Head of caudate nucleus (tissue), 42 donors: Measurements from ENCODE around the gene PPDPF.

Source experiments
- DNase-seq, 42 donors: peaks; one replicate each; pipeline versions ENCODE4 v3.0.0 to v3.0.0-alpha.2; 2020 to 2021; ENCODE audit warnings: mixed read lengths in 7 of 42
- intact Hi-C: fragments of 100-400 bp; cut with DNase I; formaldehyde crosslinking; loops from one replicate; pipeline ENCODE4 v1.15.0; 2022

Gene PPDPF

GRCh38 chr20:63531686-63532448, 11.3 kb downstream of the PPDPF start:
- no peak for DNase-seq
- intact Hi-C loops, result loop anchor here (10.0 kb wide), 1 partner anchor 93 kb away; the partner anchor contains the start of gene GMEB2

- no peak for DNase-seq
- intact Hi-C loops, result loop anchor here (10.0 kb wide), 1 partner anchor 92 kb away; the partner anchor contains the start of gene GMEB2
Observed at GRCh38 chr20:63532449-63532971, 11.9 kb downstream of the PPDPF start.

- intact Hi-C loops, result loop anchor here (10.0 kb wide), 1 partner anchor 91 kb away; the partner anchor contains the start of gene GMEB2
- DNase-seq, result no peak
Observed at GRCh38 chr20:63533388-63533787, 12.8 kb downstream of the PPDPF start.

- DNase-seq, result no peak
- intact Hi-C loops, result loop anchor here (10.0 kb wide), 1 partner anchor 91 kb away; the partner anchor contains the start of gene GMEB2
Observed at GRCh38 chr20:63533871-63534393, 13.4 kb downstream of the PPDPF start.

- no peak for DNase-seq
- intact Hi-C loops, result loop anchor here (10.0 kb wide), 1 partner anchor 90 kb away; the partner anchor contains the start of gene GMEB2
Observed at GRCh38 chr20:63534427-63534830, 13.9 kb downstream of the PPDPF start.

DNA sequence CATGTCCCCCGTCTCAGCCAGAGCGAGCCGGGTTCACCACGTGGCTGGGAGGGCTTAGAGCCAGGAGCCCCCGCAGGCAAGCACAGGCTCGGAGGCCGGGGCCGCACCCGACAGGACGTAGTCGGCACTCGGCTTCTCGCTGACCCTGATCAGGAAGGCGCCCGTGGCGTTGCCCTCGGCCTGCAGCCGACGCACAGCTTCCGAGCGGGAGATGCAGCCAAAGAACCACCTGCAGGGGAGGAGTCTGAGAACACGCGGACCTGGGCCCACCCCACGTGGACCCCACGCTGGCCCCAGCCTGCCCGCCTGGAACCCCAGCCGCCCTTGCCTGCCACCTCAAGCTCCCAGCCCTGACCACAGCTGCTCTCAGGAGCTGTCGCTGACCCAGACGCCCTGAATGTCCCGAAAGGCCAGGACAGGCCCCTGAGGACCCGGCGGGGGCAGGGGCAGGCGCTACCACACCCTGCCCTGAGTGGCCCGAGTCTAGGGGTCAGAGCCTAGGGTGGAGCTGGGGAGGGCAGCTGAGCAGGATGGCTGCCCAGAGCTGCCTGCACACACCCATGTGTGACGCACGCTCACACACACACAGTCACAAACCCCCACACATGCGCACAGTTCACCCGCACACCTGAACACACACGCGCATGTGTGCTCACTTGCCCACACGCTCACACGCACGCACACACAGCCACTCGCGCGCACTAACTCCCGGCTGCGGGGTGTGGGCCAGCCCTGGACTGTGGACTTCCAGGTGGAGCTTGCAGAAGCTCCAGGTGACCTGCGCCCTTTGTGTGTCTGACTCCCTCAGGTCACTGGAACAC, 14.5 kb downstream of the PPDPF start:
- intact Hi-C loops, result loop anchor here (10.0 kb wide), 1 partner anchor 90 kb away; the partner anchor contains the start of gene GMEB2
- no peak for DNase-seq

GRCh38 chr20:63536241-63536977, 15.8 kb downstream of the PPDPF start:
- intact Hi-C loops, result loop anchor here (10.0 kb wide), 1 partner anchor 88 kb away; the partner anchor contains the start of gene GMEB2
- no peak for DNase-seq

DNA sequence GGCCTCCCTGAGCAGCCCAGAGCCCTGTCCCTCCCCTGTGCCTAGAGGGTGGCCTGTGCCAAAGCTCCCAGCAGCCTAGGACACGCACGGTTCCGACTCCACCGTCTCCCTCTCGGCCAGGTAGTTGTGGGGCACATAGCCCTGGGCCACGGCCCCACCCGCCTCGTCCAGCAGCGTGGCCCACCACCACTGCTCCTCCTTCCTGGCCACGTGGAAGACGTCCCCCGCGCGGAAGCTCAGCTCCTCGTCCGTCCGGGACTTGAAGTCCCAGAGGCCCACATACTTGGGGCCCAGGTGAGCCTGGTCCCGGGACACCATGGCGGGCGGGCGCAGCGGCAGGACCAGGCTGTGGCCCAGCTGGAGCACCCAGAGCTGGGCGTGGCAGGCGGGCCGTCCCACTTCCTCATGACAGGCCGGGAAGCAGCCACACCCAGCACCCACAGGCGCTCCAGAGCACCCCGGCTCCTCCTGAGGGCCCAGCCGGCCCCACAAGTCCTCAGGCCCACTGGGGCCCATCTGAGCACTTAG, 16.5 kb downstream of the PPDPF start, which contains the start of gene PTK6:
Gene PTK6, minus strand, starts transcription at position 380 of the 528 bp plus-strand sequence. Its CDS starts 62 bp downstream, at position 318.
- no peak for DNase-seq
- intact Hi-C loops, result loop anchor here (10.0 kb wide), 1 partner anchor 88 kb away; the partner anchor contains the start of gene GMEB2

- peak; percentile 31 to 89 (median 76) for DNase-seq
- intact Hi-C loops, result loop anchor here (10.0 kb wide), 1 partner anchor 87 kb away; the partner anchor contains the start of gene GMEB2
Observed at GRCh38 chr20:63537525-63538203, 17.1 kb downstream of the PPDPF start.

DNA sequence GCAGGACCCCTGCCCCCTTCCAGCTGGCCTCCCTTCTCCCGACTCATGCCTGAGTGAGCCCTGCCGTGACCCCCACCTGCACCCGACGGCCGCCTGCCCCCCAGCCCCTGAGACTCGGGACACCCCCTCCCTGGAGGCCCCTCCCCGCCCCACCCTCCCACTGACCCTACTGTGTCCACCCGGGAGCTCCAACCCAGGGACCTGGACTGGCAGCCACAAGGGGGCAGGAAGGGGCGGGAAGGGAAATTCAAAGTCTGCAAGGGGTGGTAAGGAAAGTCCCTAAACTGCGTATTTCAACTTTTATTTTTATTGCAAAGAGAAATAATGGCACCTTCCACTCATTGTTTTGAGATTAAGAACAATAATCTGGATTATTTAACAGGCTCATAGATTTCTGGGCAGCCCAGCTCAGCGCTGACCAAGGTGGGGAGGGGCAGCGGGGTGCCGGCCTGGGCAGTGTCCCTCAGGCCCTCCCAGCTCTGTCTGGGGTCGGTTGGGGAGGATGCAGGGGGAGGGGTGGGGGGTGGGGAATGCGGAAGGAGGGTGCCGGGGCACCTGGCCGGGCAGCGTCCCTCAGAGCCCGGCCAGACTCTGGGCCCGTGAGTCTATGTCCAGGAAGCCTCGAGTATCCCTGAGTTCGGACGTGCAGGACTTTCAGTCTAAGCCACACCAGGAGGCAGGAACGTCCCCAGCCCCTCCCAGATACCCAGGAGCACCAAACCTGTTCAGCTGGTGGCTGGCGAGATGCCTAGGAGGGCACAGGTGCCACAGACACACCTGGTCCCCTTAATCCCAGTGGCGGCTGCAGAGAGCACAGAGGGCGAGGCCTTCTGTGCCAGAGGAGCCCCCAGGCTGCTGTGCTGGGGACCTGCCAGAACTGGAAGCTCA, 17.9 kb downstream of the PPDPF start:
- DNase-seq, result no peak
- intact Hi-C loops, result loop anchor here (10.0 kb wide), 1 partner anchor 86 kb away; the partner anchor contains the start of gene GMEB2

- intact Hi-C loops, result loop anchor here (10.0 kb wide), 1 partner anchor 86 kb away; the partner anchor contains the start of gene GMEB2
- DNase-seq, result no peak
Observed at GRCh38 chr20:63539092-63539430, 18.5 kb downstream of the PPDPF start.

DNA sequence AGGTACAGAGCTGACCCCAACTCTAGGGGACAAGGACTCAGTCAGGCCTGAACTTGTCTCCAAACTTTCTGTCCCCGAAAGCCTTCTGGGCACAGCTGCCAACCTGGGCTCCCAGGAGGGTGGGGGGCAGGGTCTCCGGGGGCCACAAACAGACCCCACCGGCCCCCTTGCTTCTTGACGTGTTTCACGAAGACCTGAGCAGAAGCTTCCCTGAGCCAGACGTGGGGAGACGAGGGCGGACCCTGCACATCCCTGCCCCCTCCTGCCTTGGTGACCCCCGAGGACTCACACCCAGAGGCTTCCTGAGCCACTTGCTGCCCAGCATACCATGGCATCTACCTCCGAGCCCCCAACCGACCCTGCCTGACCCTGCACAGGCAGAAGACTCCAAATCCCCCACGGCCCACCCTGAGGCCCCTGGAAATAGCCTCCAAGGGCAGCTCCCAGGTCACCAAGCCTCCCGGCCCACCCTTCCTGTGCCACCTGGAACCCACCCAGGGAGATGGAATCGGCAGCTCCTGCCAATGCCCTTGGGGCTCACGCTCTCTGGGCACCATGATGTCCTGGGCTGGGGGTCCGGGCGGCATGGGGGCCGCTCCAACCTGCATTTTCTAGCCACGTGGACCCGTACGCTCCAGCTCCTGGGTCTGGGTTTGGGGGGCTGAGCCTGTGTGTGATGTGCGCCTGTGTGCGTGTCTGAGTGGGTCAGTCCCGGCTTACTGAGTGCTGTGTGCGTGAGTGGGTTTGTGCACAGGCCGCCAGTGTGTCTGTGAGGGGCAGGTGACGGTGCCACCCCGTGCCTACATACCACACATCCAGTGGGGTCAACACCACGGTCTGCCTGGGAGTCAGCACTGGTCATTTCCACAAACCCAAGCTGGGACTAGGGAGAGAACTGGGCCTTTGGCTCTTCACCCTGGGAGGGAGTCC, 19.1 kb downstream of the PPDPF start:
- no peak for DNase-seq
- intact Hi-C loops, result loop anchor here (5.0 to 10.0 kb wide), 2 partner anchors 85 to 433 kb away; partner anchors contain the start of gene GMEB2

- DNase-seq, result peak in 35 of 42 donors; percentile 14 to 70 (median 46)
- intact Hi-C loops, result loop anchor here (5.0 kb wide), 1 partner anchor 432 kb away; no protein-coding TSS in a partner anchor
Observed at GRCh38 chr20:63540417-63541186, 20.0 kb downstream of the PPDPF start.

- intact Hi-C loops, result loop anchor here (5.0 kb wide), 1 partner anchor 431 kb away; no protein-coding TSS in a partner anchor
- DNase-seq, result no peak
Observed at GRCh38 chr20:63541371-63541770, 20.8 kb downstream of the PPDPF start.
